ENCODE results near the gene NT5E. TPM values are rescaled to one million over a fixed set of nuclear protein-coding genes. Genes with fewer than 3 reads are reported as not detected.

Gene NT5E
- total and polyA plus RNA-seq, 2 of the 13 experiments (the other 11 are each of a cell fraction or from before 2014, with no cell fraction given): 9.5 to 33.0 TPM

DNA sequence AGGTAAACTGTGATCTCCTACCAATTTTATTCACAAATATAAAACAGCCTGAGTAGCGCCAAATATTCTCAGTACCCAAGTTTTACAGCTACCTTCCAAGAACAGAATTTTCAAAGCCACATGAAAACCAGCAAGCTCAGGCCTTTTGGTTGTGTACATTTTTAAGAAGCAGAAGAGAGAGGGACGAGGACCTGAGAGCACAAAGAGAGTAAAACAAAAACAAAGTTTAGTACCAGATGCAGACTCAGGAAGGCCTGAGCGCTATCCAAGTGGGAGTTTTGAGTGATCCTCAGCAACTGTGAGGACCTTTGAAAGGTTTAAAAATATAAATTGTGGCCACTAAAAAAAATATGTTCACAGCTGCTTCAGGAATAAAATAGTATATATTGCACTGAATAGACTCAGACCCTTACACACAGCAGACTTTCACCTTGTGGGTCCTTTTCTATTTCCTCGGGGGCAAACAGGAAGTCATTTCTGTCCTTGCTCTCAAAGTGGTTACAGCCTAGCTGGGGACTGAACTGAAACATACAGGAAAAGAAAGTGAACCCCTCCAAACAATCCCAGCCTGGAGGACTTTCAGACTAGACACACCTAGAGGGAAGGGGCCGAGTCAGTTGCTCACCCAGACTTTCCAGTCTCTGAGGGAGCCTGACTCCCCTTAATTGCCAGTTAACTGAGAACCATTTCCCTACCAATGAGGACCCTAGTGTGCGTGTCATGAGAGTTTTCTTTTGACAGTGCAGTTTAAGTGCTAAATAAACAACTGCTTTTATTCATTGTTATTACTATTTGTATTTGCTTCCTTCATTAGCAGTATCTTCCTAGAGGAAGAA, 48.5 kb upstream of the NT5E start:
- 90% methylated on average over 5 of the region's 6 CpGs for WGBS (ENCODE audit: low lambda C conversion rate)
- in situ Hi-C loops (cut with HindIII; ENCODE audit: extremely low pct_ligation_motif_present, low pct_unique_long_range_greater_than_20kb): no loop called here
- Histone ChIP-seq H3K4me3 (replicated peaks in 1 of 3; ENCODE audit: insufficient read depth in 1 of 3, low read depth in 2 of 3, low read length in 3 of 3) (no peak overlapping the region), H3K79me2 (ENCODE audit: insufficient read depth, low read length) (no peaks in the 10 kb centered on the region), H4K20me1 (ENCODE audit: insufficient read depth, low read length) (no peaks in the 10 kb centered on the region), H3K9ac (ENCODE audit: insufficient read depth, low read depth, low read length) (peak overlapping the region; percentile 9; the same call in 1 of the 2 replicates), H3K4me1 (ENCODE audit: insufficient read depth, low read length) (peaks cover 82% of the 10 kb centered on the region), H2AFZ (ENCODE audit: low read length) (no peak overlapping the region), H3K4me2 (ENCODE audit: low read depth, low read length) (no peak overlapping the region), H3K27me3 (ENCODE audit: control insufficient read depth in 1 of 2, insufficient read depth in 2 of 2, low read length in 2 of 2) (no peaks in the 10 kb centered on the region), H3K27ac (ENCODE audit: extremely low read length, insufficient read depth, low read length) (peak overlapping the region; percentile 98), H3K9me3 (ENCODE audit: low read length) (no peaks in the 10 kb centered on the region), H3K36me3 (replicated peaks in 1 of 2; ENCODE audit: control insufficient read depth in 1 of 2, insufficient read depth in 2 of 2, low read length in 2 of 2) (no peaks in the 10 kb centered on the region)
- DNase-seq (ENCODE audit: low spot score): no peak
- no TSS peak for BruUV-seq (replicated peaks)
- ATAC-seq: no peak
- intact Hi-C loops (cut with micrococcal nuclease; ENCODE audit: unreplicated experiment): no loop called here
- CTCF ChIA-PET (ENCODE audit: low intra/inter-chr PET ratio, low total read pairs): no interaction called here
- POLR2A ChIA-PET: interaction anchor here (2.1 kb wide), 1 partner anchor 50 kb away, joined by 6 read pairs; no protein-coding TSS in a partner anchor
- FAIRE-seq: no peak
- TF ChIP-seq ZFYVE20 (CRISPR knock-in tag; IDR thresholded peaks at IDR 0.05; ENCODE audit: borderline replicate concordance, low read depth) (no peak), KDM3A (CRISPR knock-in tag; IDR thresholded peaks at IDR 0.05; ENCODE audit: low read depth) (no peak), KAT7 (CRISPR knock-in tag; IDR thresholded peaks at IDR 0.05; ENCODE audit: borderline replicate concordance) (0 out of 2 replicates have a peak, but pooled peaks have one; percentile 8), ZNF296 (CRISPR knock-in tag; conservative IDR thresholded peaks at IDR 0.05) (no peak)
- TF ChIP-seq, protein P1, sequence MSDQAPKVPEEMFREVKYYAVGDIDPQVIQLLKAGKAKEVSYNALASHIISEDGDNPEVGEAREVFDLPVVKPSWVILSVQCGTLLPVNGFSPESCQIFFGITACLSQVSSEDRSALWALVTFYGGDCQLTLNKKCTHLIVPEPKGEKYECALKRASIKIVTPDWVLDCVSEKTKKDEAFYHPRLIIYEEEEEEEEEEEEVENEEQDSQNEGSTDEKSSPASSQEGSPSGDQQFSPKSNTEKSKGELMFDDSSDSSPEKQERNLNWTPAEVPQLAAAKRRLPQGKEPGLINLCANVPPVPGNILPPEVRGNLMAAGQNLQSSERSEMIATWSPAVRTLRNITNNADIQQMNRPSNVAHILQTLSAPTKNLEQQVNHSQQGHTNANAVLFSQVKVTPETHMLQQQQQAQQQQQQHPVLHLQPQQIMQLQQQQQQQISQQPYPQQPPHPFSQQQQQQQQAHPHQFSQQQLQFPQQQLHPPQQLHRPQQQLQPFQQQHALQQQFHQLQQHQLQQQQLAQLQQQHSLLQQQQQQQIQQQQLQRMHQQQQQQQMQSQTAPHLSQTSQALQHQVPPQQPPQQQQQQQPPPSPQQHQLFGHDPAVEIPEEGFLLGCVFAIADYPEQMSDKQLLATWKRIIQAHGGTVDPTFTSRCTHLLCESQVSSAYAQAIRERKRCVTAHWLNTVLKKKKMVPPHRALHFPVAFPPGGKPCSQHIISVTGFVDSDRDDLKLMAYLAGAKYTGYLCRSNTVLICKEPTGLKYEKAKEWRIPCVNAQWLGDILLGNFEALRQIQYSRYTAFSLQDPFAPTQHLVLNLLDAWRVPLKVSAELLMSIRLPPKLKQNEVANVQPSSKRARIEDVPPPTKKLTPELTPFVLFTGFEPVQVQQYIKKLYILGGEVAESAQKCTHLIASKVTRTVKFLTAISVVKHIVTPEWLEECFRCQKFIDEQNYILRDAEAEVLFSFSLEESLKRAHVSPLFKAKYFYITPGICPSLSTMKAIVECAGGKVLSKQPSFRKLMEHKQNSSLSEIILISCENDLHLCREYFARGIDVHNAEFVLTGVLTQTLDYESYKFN (CRISPR knock-in tag; conservative IDR thresholded peaks at IDR 0.05): no peak

Data from HepG2 (cell line).